ENCODE results near the gene FARP1.
A peak's percentile ranks its signal among the peaks of the same experiment; 100 is the strongest.

Gene FARP1

DNA sequence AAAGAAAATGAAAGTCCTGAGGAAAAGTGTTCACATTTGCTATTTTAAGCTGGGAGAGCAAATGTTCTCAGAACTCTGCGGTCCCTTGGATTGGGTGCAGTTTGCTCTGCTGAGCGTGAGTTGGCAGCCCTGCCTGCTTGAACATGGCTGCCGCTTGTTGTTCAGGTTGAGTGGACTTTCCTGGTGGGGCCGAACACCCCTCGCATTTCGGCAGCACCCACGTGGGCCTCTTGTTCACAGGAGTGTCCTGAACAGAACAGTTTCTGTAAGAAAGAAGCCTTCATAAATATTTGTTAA, 45.0 kb downstream of the FARP1 start:
- H3K36me3 ChIP-seq (ENCODE audit: control insufficient read depth in 2 of 2, insufficient read depth in 1 of 2, low read length in 2 of 2): no peaks in the 10 kb centered on the region
- H3K4me1 ChIP-seq (ENCODE audit: control insufficient read depth, insufficient read depth, low read length): peaks cover 12% of the 10 kb centered on the region; the same call in 1 of the 2 replicates
- H3K9me3 ChIP-seq (ENCODE audit: control insufficient read depth, insufficient read depth, low read depth, low read length): no peaks in the 10 kb centered on the region
- CTCF ChIA-PET: interaction anchor here (0.9 kb wide), 1 partner anchor 13 kb away, joined by 3 read pairs; no protein-coding TSS in a partner anchor
- POLR2A ChIA-PET: interaction anchor here (0.6 kb wide), 1 partner anchor 16 kb away, joined by 3 read pairs; no protein-coding TSS in a partner anchor
- TF ChIP-seq, protein P1, sequence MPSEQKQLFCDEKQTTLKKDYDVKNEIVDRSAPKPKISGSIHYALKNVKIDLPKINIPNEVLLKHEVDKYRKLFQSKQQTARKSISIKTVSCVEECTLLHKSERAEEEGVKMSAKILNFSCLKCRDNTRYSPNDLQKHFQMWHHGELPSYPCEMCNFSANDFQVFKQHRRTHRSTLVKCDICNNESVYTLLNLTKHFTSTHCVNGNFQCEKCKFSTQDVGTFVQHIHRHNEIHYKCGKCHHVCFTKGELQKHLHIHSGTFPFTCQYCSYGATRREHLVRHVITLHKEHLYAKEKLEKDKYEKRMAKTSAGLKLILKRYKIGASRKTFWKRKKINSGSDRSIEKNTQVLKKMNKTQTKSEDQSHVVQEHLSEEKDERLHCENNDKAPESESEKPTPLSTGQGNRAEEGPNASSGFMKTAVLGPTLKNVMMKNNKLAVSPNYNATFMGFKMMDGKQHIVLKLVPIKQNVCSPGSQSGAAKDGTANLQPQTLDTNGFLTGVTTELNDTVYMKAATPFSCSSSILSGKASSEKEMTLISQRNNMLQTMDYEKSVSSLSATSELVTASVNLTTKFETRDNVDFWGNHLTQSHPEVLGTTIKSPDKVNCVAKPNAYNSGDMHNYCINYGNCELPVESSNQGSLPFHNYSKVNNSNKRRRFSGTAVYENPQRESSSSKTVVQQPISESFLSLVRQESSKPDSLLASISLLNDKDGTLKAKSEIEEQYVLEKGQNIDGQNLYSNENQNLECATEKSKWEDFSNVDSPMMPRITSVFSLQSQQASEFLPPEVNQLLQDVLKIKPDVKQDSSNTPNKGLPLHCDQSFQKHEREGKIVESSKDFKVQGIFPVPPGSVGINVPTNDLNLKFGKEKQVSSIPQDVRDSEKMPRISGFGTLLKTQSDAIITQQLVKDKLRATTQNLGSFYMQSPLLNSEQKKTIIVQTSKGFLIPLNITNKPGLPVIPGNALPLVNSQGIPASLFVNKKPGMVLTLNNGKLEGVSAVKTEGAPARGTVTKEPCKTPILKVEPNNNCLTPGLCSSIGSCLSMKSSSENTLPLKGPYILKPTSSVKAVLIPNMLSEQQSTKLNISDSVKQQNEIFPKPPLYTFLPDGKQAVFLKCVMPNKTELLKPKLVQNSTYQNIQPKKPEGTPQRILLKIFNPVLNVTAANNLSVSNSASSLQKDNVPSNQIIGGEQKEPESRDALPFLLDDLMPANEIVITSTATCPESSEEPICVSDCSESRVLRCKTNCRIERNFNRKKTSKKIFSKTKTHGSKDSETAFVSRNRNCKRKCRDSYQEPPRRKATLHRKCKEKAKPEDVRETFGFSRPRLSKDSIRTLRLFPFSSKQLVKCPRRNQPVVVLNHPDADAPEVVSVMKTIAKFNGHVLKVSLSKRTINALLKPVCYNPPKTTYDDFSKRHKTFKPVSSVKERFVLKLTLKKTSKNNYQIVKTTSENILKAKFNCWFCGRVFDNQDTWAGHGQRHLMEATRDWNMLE (tag by site-specific recombination; conservative IDR thresholded peaks at IDR 0.05; ENCODE audit: low read depth): no peak
- H3K4me3 ChIP-seq (ENCODE audit: low read depth, low read length): no peak overlapping the region
- H3K27ac ChIP-seq (ENCODE audit: extremely low read depth, low read depth, low read length): no peak overlapping the region

- CTCF ChIA-PET: interaction anchor here (0.5 to 0.9 kb wide), 3 partner anchors 12 to 154 kb away, joined by 3 read pairs; no protein-coding TSS in a partner anchor
- no peak overlapping the region for H3K4me3 ChIP-seq (ENCODE audit: low read depth, low read length)
Measured at GRCh38 chr13:98188544-98189166, 45.8 kb downstream of the FARP1 start.

DNA sequence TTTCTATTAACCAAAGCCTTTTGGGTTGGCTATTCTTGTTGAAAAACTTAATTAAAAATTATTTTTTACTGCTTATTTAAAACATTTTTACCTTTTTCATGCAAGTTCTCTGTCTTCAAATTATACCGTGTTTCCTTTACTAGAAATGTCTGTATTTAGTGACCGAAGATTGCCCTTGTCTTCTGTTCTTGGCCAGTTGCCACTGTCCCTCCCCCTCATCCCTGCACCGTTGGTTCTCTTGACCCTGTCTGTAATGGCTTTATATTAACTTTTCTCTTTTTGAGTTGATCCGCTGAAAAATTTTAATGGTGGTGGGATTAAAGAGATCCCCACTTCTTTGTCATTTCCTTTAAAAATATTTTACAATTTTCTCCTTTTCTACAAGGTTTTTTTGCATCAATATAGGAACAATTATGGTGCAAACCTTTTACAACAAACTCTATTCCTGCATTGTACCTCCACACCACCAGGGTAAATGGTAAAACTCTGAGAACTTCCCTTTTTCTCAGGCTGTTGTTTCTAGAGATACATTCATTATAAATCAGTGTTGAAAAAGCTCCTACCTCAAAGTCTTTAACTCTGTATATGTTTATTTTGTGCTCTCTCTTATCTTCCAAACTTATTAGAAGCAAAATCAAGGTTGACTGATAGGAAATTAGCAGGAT, 47.1 kb downstream of the FARP1 start:
- POLR2A ChIA-PET: interaction anchor here (1.2 kb wide), 1 partner anchor 10 kb away, joined by 3 read pairs; no protein-coding TSS in a partner anchor
- CTCF ChIA-PET: interaction anchor here (0.5 kb wide), 1 partner anchor 25 kb away, joined by 6 read pairs; no protein-coding TSS in a partner anchor

More at GRCh38 chr13:98188544-98189166, 45.8 kb downstream of the FARP1 start:
- POLR2A ChIA-PET: interaction anchor here (1.2 kb wide), 1 partner anchor 11 kb away, joined by 3 read pairs; no protein-coding TSS in a partner anchor
- peaks cover 12% of the 10 kb centered on the region; the same call in 1 of the 2 replicates for H3K4me1 ChIP-seq (ENCODE audit: control insufficient read depth, insufficient read depth, low read length)
- no peak overlapping the region for H3K27ac ChIP-seq (ENCODE audit: extremely low read depth, low read depth, low read length)
- no peaks in the 10 kb centered on the region for H3K36me3 ChIP-seq (ENCODE audit: control insufficient read depth in 2 of 2, insufficient read depth in 1 of 2, low read length in 2 of 2)
- TF ChIP-seq SCRT1 (tag by site-specific recombination; IDR thresholded peaks at IDR 0.05; ENCODE audit: borderline replicate concordance) (peak; percentile 45; the same call in 1 of the 2 replicates), SCRT2 (tag by site-specific recombination; IDR thresholded peaks at IDR 0.05) (peak; percentile 84), ZNF830 (tag by site-specific recombination; IDR thresholded peaks at IDR 0.05; ENCODE audit: low read depth) (no peak)
- no peaks in the 10 kb centered on the region for H3K9me3 ChIP-seq (ENCODE audit: control insufficient read depth, insufficient read depth, low read depth, low read length)

More for the DNA sequence above, 47.1 kb downstream of the FARP1 start:
- H3K9me3 ChIP-seq (ENCODE audit: control insufficient read depth, insufficient read depth, low read depth, low read length): no peaks in the 10 kb centered on the region
- no peak for TF ChIP-seq ZNF664 (tag by site-specific recombination; IDR thresholded peaks at IDR 0.05)
- no peak for TF ChIP-seq SCRT2 (tag by site-specific recombination; IDR thresholded peaks at IDR 0.05)
- no peak for TF ChIP-seq BCL11A (tag by site-specific recombination; IDR thresholded peaks at IDR 0.05; ENCODE audit: low read depth)
- TF ChIP-seq, protein P2, sequence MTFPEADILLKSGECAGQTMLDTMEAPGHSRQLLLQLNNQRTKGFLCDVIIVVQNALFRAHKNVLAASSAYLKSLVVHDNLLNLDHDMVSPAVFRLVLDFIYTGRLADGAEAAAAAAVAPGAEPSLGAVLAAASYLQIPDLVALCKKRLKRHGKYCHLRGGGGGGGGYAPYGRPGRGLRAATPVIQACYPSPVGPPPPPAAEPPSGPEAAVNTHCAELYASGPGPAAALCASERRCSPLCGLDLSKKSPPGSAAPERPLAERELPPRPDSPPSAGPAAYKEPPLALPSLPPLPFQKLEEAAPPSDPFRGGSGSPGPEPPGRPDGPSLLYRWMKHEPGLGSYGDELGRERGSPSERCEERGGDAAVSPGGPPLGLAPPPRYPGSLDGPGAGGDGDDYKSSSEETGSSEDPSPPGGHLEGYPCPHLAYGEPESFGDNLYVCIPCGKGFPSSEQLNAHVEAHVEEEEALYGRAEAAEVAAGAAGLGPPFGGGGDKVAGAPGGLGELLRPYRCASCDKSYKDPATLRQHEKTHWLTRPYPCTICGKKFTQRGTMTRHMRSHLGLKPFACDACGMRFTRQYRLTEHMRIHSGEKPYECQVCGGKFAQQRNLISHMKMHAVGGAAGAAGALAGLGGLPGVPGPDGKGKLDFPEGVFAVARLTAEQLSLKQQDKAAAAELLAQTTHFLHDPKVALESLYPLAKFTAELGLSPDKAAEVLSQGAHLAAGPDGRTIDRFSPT (tag by site-specific recombination; IDR thresholded peaks at IDR 0.05): no peak
- no peak overlapping the region for H3K4me3 ChIP-seq (ENCODE audit: low read depth, low read length)
- H3K4me1 ChIP-seq (ENCODE audit: control insufficient read depth, insufficient read depth, low read length): peaks cover 12% of the 10 kb centered on the region; the same call in 1 of the 2 replicates
- no peaks in the 10 kb centered on the region for H3K36me3 ChIP-seq (ENCODE audit: control insufficient read depth in 2 of 2, insufficient read depth in 1 of 2, low read length in 2 of 2)
- H3K27ac ChIP-seq (ENCODE audit: extremely low read depth, low read depth, low read length): no peak overlapping the region
